ENCODE data around the gene PACRG. TPM values are rescaled to one million over a fixed set of nuclear protein-coding genes. Genes with fewer than 3 reads are reported as not detected.

PACRG gene
- polyA plus RNA-seq, 1 donor (not counting 4 experiments of a cell fraction or from before 2014, with no cell fraction given): 0.31 TPM

DNA sequence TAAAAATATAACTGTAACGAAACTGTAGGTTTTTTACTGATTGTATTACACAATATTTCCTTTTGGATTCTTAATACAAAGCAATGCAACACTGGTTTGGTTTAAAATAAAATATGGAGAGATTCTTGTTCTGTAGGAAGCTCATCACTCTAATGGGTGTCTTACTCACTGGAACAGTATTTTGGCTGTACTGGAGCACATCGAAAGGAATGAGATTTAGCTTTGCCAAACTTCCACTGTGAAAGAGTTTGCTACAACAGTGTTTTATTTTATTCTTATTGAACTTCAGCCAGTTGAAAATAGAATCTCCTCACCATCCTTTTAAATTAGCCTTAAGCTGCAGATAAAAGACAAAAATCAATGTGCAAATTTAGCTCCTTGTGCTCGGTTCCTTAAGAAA is 456.0 kb downstream of the PACRG start:
- DNase-seq (ENCODE audit: low read depth, low spot score): no peak
- no peak overlapping the region for H3K4me2 ChIP-seq (ENCODE audit: control insufficient read depth, extremely low read depth, insufficient read depth, low read depth, low read length)
- no peaks in the 10 kb centered on the region for H3K9me3 ChIP-seq (ENCODE audit: control insufficient read depth, low read depth, low read length)
- H3K79me2 ChIP-seq (ENCODE audit: control insufficient read depth, insufficient read depth, low read length): no peaks in the 10 kb centered on the region
- H3K9me1 ChIP-seq (ENCODE audit: control insufficient read depth, extremely low read depth, insufficient read depth, low read length): no peaks in the 10 kb centered on the region
- H3K36me3 ChIP-seq (ENCODE audit: control insufficient read depth in 2 of 2, extremely low read depth in 1 of 2, insufficient read depth in 2 of 2, low read length in 2 of 2): no peaks in the 10 kb centered on the region
- no peaks in the 10 kb centered on the region for H3K4me1 ChIP-seq (ENCODE audit: control insufficient read depth, extremely low read depth, insufficient read depth, low read length)
- dilution Hi-C loops (cut with MboI; ENCODE audit: extremely low pct_ligation_motif_present, low sequenced_read_pairs): no loop called here
- peaks cover 3% of the 10 kb centered on the region for H3K27me3 ChIP-seq (ENCODE audit: control insufficient read depth, extremely low read depth, insufficient read depth, low read length)
- no peak for FAIRE-seq
- no peak overlapping the region for H3K27ac ChIP-seq (ENCODE audit: control insufficient read depth, insufficient read depth, low read length)
- H3K9ac ChIP-seq (ENCODE audit: control insufficient read depth, extremely low read depth, insufficient read depth, low read length): no peak overlapping the region
- no peak overlapping the region for H3K4me3 ChIP-seq (ENCODE audit: control insufficient read depth in 2 of 3, extremely low read depth in 1 of 3, insufficient read depth in 2 of 3, low read depth in 1 of 3, low read length in 3 of 3)
- no peak overlapping the region for H2AFZ ChIP-seq (ENCODE audit: control insufficient read depth, low read length)
- no peaks in the 10 kb centered on the region for H4K20me1 ChIP-seq (ENCODE audit: control insufficient read depth, extremely low read depth, insufficient read depth, low read length)
- TF ChIP-seq, protein P1, sequence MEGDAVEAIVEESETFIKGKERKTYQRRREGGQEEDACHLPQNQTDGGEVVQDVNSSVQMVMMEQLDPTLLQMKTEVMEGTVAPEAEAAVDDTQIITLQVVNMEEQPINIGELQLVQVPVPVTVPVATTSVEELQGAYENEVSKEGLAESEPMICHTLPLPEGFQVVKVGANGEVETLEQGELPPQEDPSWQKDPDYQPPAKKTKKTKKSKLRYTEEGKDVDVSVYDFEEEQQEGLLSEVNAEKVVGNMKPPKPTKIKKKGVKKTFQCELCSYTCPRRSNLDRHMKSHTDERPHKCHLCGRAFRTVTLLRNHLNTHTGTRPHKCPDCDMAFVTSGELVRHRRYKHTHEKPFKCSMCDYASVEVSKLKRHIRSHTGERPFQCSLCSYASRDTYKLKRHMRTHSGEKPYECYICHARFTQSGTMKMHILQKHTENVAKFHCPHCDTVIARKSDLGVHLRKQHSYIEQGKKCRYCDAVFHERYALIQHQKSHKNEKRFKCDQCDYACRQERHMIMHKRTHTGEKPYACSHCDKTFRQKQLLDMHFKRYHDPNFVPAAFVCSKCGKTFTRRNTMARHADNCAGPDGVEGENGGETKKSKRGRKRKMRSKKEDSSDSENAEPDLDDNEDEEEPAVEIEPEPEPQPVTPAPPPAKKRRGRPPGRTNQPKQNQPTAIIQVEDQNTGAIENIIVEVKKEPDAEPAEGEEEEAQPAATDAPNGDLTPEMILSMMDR (optimal IDR thresholded peaks at IDR 0.05 in 1 of 3, IDR thresholded peaks at IDR 0.05 in 1 of 3, conservative IDR thresholded peaks at IDR 0.05 in 1 of 3; ENCODE audit: extremely low read depth in 1 of 3, insufficient read depth in 2 of 3, low read length in 3 of 3): no peak
- no peak for TF ChIP-seq EZH2 (IDR thresholded peaks at IDR 0.05; ENCODE audit: low read length)

DNA sequence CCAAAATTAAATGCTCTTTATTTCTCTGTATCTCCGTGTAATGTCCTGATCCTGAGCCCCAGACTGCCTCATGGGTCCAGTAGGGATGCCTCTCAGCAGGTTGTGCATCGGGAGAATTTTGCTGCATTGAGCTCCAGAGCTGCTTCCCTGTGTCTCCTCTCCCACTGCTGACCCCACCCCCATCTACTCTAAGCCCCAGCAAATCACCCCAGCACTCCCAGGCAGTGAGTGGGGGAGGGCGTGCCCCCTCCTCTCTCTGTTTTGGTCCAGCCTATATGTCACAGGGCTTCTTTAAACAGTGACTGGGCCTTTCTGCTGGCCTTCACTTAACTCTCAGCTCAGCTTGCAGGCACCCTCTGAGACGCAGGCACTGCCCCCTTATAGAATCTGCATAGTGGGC is 458.0 kb downstream of the PACRG start:
- no peaks in the 10 kb centered on the region for H3K9me1 ChIP-seq (ENCODE audit: control insufficient read depth, extremely low read depth, insufficient read depth, low read length)
- dilution Hi-C loops (cut with MboI; ENCODE audit: extremely low pct_ligation_motif_present, low sequenced_read_pairs): no loop called here
- no peak for FAIRE-seq

More for the DNA sequence above, 458.0 kb downstream of the PACRG start:
- TF ChIP-seq, protein P1 (optimal IDR thresholded peaks at IDR 0.05 in 1 of 3, IDR thresholded peaks at IDR 0.05 in 1 of 3, conservative IDR thresholded peaks at IDR 0.05 in 1 of 3; ENCODE audit: extremely low read depth in 1 of 3, insufficient read depth in 2 of 3, low read length in 3 of 3): no peak
- no peak for TF ChIP-seq EZH2 (IDR thresholded peaks at IDR 0.05; ENCODE audit: low read length)
- peaks cover 3% of the 10 kb centered on the region for H3K27me3 ChIP-seq (ENCODE audit: control insufficient read depth, extremely low read depth, insufficient read depth, low read length)
- H3K79me2 ChIP-seq (ENCODE audit: control insufficient read depth, insufficient read depth, low read length): no peaks in the 10 kb centered on the region
- no peak overlapping the region for H3K9ac ChIP-seq (ENCODE audit: control insufficient read depth, extremely low read depth, insufficient read depth, low read length)
- H4K20me1 ChIP-seq (ENCODE audit: control insufficient read depth, extremely low read depth, insufficient read depth, low read length): no peaks in the 10 kb centered on the region
- H3K4me2 ChIP-seq (ENCODE audit: control insufficient read depth, extremely low read depth, insufficient read depth, low read depth, low read length): no peak overlapping the region
- H3K4me3 ChIP-seq (ENCODE audit: control insufficient read depth in 2 of 3, extremely low read depth in 1 of 3, insufficient read depth in 2 of 3, low read depth in 1 of 3, low read length in 3 of 3): no peak overlapping the region
- no peak overlapping the region for H2AFZ ChIP-seq (ENCODE audit: control insufficient read depth, low read length)
- H3K27ac ChIP-seq (ENCODE audit: control insufficient read depth, insufficient read depth, low read length): no peak overlapping the region
- no peaks in the 10 kb centered on the region for H3K36me3 ChIP-seq (ENCODE audit: control insufficient read depth in 2 of 2, extremely low read depth in 1 of 2, insufficient read depth in 2 of 2, low read length in 2 of 2)
- no peaks in the 10 kb centered on the region for H3K9me3 ChIP-seq (ENCODE audit: control insufficient read depth, low read depth, low read length)
- no peak for DNase-seq (ENCODE audit: low read depth, low spot score)
- no peaks in the 10 kb centered on the region for H3K4me1 ChIP-seq (ENCODE audit: control insufficient read depth, extremely low read depth, insufficient read depth, low read length)
